HG03045 (cell line): ENCODE data around the gene DPP6.

Experiments used
- ATAC-seq: cut with Tn5 transposase; IDR thresholded peaks from one replicate; pipeline ENCODE4 v1.9.1; 2021; ENCODE audit warnings: mild to moderate bottlenecking, moderate library complexity; ENCODE audit not compliant: unreplicated experiment

DPP6 gene

DNA sequence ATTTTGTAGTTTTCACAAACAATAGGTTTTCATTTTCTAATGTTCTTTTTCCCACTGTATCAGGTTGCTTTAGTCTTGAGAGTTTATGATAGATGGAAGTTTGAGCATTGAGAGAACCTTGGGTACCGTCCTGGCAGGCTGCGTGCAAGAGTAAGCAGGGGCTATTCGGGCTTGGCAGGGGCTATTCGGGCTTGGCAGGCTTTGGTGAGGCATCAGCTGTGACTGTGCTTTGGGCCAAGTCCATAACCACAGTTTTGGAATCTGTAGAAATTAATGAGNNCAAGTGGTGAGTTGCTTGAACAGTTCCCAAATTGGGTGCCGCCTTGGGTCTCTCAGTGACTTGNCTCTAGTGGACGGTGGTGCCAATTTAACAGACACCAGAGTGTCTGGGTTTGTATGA is 526.1 kb downstream of the DPP6 start:
- ATAC-seq: no peak

DNA sequence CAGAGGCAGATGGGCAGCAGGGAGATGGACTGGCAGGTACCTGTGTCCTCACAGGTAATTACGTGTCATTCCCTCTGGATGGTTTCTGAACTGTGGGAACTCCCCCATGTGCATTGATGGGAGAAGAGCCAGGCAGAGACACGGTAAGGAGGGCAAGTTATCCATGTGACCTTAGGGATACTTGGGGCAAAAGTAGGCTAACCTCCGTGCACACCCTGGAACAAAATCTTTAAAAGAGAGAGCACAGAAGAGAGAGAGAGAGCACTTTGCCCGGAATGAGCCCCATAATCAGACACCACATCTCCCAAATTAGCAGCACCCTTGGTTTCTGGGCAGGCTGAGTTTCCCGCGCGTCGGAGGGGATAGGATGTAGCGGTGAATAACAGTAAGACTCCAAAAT is 527.5 kb downstream of the DPP6 start:
- ATAC-seq: no peak

DNA sequence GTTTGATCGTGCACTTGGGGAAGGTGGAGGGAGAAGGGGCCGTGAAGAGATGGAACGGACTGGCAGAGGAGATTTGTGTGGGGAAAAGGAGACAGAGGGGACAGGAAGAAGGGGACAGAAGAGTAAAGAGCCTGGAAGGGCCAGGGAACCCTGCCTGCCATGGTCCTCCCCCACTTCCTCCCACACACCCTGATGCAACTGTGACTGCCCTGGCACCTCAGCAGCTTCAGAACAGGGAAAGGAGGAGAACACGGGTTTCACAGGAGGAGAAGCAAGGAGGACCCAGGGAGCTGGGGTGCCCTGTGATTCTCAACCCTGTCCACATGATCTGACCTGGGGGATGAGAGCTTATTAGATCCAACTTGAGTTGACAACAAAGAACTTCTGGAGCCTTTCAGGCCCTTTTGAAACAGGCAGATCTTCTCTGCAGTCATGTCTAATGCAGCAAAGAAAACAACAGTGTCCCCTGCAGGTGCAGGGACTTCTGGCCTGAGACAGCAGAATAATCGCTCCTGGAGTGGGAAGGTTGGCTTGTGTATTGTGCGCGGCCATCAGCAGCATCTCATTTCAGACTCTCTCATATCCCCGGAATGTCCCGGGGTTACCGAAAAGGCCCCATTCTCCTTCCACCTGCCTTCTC is 529.2 kb downstream of the DPP6 start:
- no peak for ATAC-seq

DNA sequence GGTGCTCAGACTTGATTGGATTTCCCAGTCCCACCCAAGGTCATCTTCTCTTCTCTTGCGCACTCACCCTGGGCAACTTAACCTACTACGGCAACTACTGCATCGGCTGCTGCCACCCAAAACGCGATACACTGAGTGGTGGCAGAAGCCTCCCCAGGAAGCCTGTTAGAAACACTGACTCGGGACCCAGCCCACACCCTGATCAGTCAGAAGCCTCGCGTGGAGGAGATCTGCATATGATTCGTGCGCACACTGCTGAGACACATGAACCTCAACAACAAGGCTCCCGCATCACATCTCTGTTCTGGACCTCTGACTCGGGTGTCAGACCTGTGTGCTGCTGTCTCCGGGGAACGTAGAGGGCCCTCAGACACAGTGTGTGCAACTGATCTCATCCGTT is 531.3 kb downstream of the DPP6 start:
- ATAC-seq: no peak

- no peak for ATAC-seq
Measured at GRCh38 chr7:154584352-154585252, 532.4 kb downstream of the DPP6 start.

DNA sequence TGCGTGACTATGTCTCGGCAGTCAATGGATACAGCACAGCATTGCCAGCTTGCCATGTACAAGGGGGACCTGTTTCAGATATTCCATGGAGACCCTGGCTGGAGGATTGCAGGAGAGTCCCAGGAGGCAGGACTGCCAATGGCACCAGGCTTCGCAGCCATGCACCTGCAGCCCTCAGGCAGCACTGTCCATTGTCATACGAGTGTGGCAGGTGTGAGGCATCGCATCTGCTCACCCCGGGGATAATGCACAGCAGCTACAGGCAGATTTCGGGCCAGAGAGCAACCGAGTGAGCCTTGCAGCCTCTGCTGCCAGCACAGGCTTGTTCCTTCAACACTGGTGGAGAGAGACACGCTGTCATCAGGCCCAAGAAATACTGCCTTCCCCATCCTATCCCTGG is 535.6 kb downstream of the DPP6 start:
- ATAC-seq: no peak

DNA sequence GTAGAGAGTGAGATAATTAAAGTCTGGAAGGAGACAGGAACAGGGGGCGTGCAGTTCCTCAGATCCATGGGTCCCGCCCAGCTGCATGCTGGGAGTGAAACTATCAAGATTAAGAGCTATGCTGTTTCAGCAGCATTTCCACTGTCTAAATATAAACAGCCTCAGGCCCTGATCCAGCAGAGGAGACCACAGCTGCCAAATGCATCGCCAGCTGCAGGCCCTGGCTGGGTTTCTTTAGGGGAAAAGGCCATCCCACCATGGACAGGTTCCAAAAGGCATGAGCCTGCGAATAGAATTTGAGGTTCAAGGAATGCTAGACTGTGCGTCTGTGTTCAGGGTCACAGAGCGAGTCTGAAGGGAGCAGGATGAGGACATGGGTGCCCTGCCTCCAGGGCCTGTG is 539.3 kb downstream of the DPP6 start:
- no peak for ATAC-seq

GRCh38 chr7:154592388-154592787 is 540.2 kb downstream of the DPP6 start:
- no peak for ATAC-seq

DNA sequence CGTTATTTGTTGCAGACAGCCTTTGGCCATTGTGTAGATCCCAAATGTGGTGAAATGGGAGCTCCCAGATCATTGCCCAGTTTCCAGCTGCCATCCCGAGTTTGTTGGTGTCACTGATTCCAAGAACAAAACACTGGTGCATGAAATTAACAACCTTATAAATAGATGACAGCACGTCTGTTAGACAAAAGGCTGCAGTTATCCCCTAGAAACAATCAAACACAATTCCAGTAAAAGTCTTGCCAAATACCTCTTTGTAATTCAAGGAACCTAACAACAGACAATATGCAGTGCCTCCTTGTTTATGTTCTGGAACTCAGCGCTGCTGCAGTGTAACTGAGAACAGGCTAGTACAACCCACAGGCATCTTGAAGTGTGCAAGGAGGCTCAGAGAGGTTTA is 546.2 kb downstream of the DPP6 start:
- ATAC-seq: no peak

GRCh38 chr7:154598864-154599263 is 546.7 kb downstream of the DPP6 start:
- no peak for ATAC-seq

DNA sequence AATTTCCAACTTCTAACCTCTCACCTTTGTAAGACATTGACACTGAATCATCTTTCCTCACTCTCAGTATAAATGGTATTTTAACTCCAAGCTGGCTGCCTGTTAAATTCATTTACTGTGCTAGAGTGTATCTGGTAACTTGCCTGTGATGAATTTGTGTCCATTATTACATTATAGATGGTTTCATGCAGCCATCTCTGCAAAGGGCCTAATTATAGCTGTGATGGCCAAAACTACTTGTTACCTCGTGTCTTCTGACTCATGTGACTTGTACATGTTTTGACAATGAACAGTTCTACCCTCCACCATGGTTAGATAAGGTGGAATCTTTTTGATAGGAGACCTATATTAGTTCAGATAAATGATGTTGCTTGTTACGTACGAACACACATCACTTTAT is 558.7 kb downstream of the DPP6 start:
- ATAC-seq: no peak

GRCh38 chr7:154613811-154614210 is 561.6 kb downstream of the DPP6 start:
- ATAC-seq: no peak

DNA sequence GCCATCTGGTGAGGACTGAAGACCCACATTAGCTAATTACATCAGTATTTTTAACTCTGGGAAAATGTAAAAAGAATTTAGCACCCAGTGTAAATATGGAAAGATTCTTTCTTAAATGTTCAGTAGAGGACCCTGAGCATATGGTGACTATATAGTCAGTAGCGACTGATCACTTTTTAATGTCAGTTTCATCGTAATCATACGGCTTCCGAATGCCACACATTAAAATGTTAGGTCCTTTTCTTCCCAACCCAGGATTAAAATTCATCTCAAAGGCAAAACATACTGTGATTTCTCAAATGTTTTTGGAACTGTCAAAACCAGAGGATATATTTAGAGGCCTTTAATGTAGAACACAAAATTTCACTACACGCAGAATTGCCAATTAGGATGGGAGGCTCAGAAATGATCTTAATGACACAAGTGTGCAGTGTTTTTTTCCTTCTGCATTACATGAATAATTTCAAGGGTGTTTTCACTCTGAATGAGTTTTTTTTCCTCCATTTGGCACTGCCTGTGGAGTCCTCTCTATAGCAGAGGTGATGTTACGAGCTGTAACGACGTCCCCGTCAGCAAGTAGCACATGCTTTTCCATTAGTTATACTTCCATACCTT is 568.0 kb downstream of the DPP6 start:
- ATAC-seq: no peak

DNA sequence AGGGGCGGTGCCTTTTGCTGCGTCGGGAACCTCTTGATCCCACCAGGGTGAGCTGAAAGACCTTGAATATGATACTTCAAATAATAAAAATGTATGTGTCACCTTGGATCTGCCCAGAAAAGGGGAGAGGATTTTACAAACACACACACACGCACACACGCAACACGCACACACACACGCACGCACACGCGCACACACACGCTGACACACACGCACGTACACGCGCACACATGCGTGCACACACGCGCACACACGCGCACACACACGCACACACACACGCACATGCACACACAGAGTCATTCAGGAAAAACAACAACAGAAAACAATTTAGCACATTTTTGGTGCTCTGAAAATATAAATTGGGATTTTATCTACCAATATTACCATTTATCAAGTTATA is 571.2 kb downstream of the DPP6 start:
- no peak for ATAC-seq

DNA sequence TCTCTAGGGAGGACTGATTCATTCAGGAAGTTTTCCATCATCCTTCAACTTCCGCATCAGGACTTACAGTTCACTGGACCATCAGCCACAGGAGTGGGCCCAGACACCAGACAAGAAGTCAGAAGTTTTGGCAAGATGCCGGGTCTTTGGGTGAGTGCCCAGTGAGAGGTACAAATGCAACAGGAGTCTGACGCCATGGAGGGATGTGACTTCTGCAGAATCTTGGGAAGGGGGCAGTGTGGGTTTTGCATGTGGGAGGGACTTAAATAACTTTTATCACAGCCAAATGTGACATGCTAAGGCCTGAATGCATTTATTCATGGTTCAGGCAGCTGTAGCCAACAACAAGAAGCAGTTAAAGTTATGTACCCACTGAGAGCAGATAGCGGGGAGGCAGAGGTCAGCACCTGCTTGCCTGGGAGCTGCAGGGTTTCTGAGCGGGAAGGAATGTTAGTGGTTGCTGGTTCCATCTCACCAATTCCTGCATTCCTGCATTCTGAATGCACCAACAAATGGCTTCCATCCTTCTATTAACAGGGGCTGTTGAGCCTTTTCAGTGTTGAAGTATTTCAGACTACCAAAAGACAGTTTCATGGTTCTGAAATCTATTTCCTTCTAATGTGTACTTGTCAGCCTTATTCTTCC is 575.6 kb downstream of the DPP6 start:
- ATAC-seq: no peak

GRCh38 chr7:154628556-154628955 is 576.4 kb downstream of the DPP6 start:
- no peak for ATAC-seq

DNA sequence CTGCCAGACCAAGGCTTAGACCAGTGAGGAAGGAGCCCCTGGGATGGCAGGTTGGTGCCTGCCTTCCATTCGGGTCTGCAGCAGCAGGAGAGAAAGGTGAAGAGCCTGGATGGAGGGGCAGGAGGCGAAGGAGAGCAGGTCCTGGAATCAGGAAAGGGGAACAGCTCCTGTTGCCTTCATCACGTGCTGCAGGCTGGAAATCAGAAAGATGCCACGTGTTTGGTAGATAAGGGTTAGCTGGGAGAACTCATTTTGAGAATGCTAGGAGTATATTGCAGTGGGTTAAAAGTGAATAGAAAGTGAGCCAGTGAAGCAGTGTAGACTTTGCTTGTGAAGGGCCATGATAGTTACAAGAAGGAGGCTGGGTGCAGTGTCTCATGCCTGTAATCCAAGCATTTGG is 579.0 kb downstream of the DPP6 start:
- ATAC-seq: no peak

GRCh38 chr7:154633641-154634040 is 581.4 kb downstream of the DPP6 start:
- ATAC-seq: no peak

- ATAC-seq: no peak
Measured at GRCh38 chr7:154638286-154638685, 586.1 kb downstream of the DPP6 start.

- ATAC-seq: no peak
Measured at GRCh38 chr7:154640266-154640865, 588.2 kb downstream of the DPP6 start.

- no peak for ATAC-seq
Measured at GRCh38 chr7:154640917-154641316, 588.7 kb downstream of the DPP6 start.
